Neural cell (in vitro differentiated cells): ENCODE data around the gene ENTPD8.

Experiments
- CTCF ChIP-seq: fragments of 450-650 bp; IDR thresholded peaks from 2 replicates; pipeline ENCODE4 v1.5.1; 2014; ENCODE audit warnings: antibody characterized with exemption, mild to moderate bottlenecking, moderate library complexity; ENCODE audit not compliant: poor library complexity, severe bottlenecking
- EP300 ChIP-seq: fragments of 450-650 bp; conservative IDR thresholded peaks from 2 replicates; pipeline ENCODE4 v1.6.1; 2014; ENCODE audit warnings: antibody characterized with exemption, mild to moderate bottlenecking, moderate library complexity; ENCODE audit not compliant: poor library complexity, severe bottlenecking
- EZH2 ChIP-seq: fragments of 200-600, 300-800 bp; shearing (Covaris generic), sonication (generic); IDR thresholded peaks from 2 replicates; pipeline ENCODE4 v1.6.1; 2014; ENCODE audit warnings: antibody characterized with exemption, low read length, borderline replicate concordance, mild to moderate bottlenecking; ENCODE audit not compliant: insufficient read depth, poor library complexity, severe bottlenecking
- POLR2AphosphoS5 ChIP-seq: IDR thresholded peaks from 2 replicates; pipeline ENCODE4 v1.6.1; 2012
- RAD21 ChIP-seq: fragments of 450-650 bp; conservative IDR thresholded peaks from 2 replicates; pipeline ENCODE4 v1.6.1; 2014; ENCODE audit warnings: antibody characterized with exemption, mild to moderate bottlenecking, moderate library complexity
- REST ChIP-seq: IDR thresholded peaks from 2 replicates; pipeline ENCODE4 v1.6.1; 2012; ENCODE audit warnings: borderline replicate concordance
- TAF1 ChIP-seq: IDR thresholded peaks from 2 replicates; pipeline ENCODE4 v1.6.1; 2012; ENCODE audit warnings: low read depth

- TF ChIP-seq EZH2, result no peak
- no peak for TF ChIP-seq POLR2AphosphoS5
- no peak for TF ChIP-seq TAF1
- TF ChIP-seq CTCF, result no peak
- TF ChIP-seq RAD21, result no peak
- TF ChIP-seq REST, result no peak
- TF ChIP-seq EP300, result no peak
Observed at GRCh38 chr9:137394866-137395665, 46.1 kb downstream of the ENTPD8 start.
